Mononuclear cell (primary cell): Measurements from ENCODE around the gene TXLNG. TPM values are rescaled to one million over a fixed set of nuclear protein-coding genes. Genes with fewer than 3 reads are reported as not detected.
"Not testable (repeated sequence)": the region's sequence is repeated elsewhere in the genome, so short reads cannot be mapped to it uniquely, and the experiment has no call there.

Experiments
- H3K27me3 ChIP-seq: 2 replicates; pipeline ENCODE4 v1.6.0; 2011; ENCODE audit warnings: low read length, control low read depth; ENCODE audit not compliant: insufficient read depth
- H3K4me1 ChIP-seq: 2 replicates; pipeline ENCODE4 v1.5.1; 2011; ENCODE audit warnings: mild to moderate bottlenecking, low read length, control low read depth; ENCODE audit not compliant: insufficient read depth
- H3K4me3 ChIP-seq: 2 replicates; pipeline ENCODE4 v1.5.1; 2011; ENCODE audit warnings: mild to moderate bottlenecking, low read length, moderate library complexity
- H3K9me3 ChIP-seq: 2 replicates; pipeline ENCODE4 v1.5.1; 2011; ENCODE audit warnings: low read depth, mild to moderate bottlenecking, control low read depth, low read length
- total RNA-seq: library from RNA; depleted of rRNA; stranded (reverse); fragments of >200 nt; gene quantifications from one replicate; pipeline ENCODE4 v1.2.3, GENCODE V29; 2012

The TXLNG gene
- 17.9 TPM for total RNA-seq

DNA sequence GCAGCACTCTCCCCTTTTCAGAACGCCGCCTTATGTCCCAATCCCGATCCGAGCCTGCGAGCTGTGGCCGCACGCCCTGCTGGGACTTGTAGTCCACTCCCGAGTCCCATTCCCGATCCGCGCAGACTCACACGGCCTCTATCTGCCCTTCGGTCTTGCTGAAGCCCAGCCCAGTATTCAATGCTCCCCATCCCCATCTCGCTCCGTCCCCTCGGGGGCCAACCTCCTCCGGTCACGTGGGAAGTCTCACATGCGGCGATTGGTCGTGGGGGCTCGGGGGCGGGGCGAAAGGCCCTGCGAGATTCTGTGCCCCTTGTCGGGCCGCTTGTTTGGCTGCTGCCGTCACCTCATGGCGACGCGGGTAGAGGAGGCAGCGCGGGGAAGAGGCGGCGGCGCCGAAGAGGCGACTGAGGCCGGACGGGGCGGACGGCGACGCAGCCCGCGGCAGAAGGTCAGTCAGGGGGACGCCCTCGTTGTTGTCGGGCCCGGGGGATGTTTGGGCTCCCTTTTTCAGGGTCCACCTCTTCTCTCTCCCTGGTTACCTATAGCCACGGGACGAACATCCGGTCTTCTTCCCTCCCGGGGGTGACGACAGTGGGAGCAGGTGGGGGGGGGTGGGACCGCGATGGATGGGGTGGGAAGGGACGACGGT is at the start of gene TXLNG:
Gene TXLNG (plus strand): TSS at position 328 of the 652 bp plus-strand sequence. CDS start 22 bp downstream, at position 350.
- Histone ChIP-seq H3K4me1 (peaks cover 17% of the 10 kb centered on the region), H3K27me3 (no peaks in the 10 kb centered on the region), H3K4me3 (peak within 1 kb of the TSS; percentile 59), H3K9me3 (no peaks in the 10 kb centered on the region)

DNA sequence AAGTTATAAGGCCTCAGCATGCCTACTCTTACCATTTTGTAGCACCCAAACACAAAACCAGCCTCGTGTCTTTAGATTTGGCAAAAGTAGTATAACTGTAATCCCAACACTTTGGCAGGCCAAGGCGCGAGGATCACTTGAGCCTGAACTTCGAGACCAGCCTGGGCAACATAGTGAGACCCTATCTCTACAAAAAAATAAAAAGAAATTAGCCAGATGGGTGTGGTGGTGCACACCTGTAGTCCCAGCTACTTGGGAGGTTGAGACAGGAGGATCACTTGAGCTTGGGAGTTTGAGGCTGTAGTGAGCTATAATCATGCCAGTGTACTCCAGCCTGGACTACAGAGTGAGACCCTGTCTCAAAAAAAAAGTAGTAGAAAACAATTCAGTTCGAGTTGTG is 49.2 kb upstream of the TXLNG start:
- Histone ChIP-seq H3K9me3 (no peaks in the 10 kb centered on the region), H3K4me1 (no peaks in the 10 kb centered on the region), H3K4me3 (no peak overlapping the region), H3K27me3 (no peaks in the 10 kb centered on the region)

DNA sequence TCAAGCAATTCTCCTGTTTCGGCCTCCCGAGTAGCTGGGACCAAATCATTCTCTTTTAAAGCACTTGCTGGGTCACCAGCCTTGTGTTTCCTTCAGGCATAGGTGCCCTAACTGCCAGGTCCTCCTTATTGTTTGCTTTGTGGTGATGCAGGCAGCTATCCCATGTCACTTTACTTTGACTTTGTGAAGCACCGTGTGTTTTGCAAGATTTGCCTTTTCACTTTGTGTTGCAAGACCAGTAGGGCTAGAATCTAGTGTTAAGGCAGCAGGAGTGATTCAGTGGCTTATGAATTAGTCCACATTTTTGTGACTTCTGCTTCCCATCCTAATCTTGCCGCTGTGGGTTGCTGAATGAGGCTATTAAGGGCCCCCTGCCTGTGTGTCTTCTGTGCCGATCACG is 46.7 kb upstream of the TXLNG start:
- no peak overlapping the region for H3K4me3 ChIP-seq
- H3K4me1 ChIP-seq, result no peaks in the 10 kb centered on the region
- no peaks in the 10 kb centered on the region for H3K27me3 ChIP-seq
- no peaks in the 10 kb centered on the region for H3K9me3 ChIP-seq

DNA sequence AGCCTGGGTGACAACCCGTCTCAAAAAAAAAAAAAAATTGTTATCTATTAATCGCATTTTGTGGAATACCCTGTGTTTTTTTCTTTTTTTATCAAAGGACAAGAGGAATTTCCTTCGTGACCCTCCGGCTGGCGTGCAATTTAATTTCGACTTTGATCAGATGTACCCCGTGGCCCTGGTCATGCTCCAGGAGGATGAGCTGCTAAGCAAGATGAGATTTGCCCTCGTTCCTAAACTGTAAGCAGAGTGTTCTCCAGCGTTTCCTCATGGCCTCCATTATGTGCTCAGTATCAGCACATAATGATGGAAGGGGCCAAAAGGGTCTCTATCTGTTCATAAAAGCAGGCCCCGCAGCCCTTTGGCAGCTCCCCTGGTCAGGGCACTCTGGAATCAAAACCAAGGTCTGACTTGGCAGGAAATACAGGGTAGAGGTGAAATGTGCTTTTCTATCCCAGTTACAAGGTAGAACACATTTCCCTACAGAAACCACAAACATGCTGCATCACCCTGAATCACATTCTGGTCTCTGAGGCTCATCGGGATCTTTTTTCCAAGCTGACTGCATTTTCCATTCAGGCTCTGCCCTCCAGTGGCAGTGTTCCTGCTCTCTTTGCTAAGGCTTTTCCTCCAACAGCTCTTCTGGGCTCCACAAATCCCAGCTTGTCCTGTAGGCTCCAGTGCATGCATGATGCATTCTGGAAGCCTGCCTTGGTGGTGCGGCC is 42.5 kb upstream of the TXLNG start:
- H3K4me3 ChIP-seq, result no peak overlapping the region
- H3K27me3 ChIP-seq, result no peaks in the 10 kb centered on the region
- H3K9me3 ChIP-seq, result no peaks in the 10 kb centered on the region
- H3K4me1 ChIP-seq, result no peaks in the 10 kb centered on the region

DNA sequence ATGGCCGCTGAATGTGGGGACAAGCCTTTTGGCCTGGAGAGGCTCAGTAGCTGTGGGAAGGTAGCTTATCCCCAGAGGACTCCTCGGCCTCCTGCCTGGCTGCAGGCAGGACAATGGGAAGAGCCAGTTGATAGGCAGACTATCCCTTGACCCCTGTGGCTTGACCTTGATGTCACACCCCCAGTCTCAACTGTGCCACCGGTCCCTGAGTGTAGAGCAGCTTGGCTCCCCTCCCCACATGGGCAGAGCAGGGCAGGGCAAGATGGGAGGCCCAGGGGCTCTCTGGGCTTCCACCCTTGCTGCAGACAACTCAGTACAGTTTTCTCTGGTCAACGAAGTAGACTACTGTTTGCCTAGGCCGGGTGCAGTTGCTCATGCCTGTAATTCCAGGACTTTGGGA is 41.2 kb upstream of the TXLNG start:
- Histone ChIP-seq H3K27me3 (no peaks in the 10 kb centered on the region), H3K4me3 (no peak overlapping the region), H3K9me3 (no peaks in the 10 kb centered on the region), H3K4me1 (no peaks in the 10 kb centered on the region)

DNA sequence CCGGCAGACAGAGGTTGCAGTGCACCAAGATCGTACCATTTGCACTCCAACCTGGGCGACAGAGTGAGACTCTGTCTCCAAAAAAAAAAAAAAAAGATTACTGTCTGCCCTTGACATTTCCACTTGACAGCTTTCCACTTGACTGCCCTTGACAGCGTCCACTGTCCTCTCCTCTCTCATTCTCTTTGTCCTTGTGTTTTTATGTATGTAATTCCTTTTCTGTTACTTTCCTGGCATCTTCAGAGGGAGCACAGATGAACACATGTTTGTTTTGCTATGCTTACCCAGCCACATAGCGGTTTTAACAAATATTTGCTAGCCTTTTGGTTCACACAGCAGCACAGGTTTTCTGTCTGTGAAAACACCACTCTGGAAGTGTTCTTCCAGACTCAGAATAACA is 40.6 kb upstream of the TXLNG start:
- Histone ChIP-seq H3K27me3 (no peaks in the 10 kb centered on the region), H3K4me3 (no peak overlapping the region), H3K4me1 (no peaks in the 10 kb centered on the region), H3K9me3 (no peaks in the 10 kb centered on the region)

DNA sequence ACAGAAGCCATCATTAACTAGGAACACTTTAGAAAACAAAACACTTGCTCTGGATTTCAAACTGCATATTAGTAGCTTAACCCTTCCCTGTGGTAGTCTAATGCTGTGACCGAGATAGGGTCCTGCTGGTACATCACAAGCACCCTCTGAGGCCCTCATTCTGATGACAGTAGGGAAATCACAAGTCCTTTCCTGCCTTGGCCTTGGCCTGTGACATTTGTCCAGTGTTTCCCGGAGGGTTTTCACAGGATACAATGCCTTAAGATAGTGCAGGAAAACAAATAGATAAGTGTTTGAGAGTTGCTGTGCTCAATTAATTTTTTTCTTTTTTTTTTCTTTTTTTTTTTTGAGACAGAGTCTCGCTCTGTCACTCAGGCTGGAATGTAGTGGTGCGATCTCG is 37.8 kb upstream of the TXLNG start:
- Histone ChIP-seq H3K4me1 (no peaks in the 10 kb centered on the region), H3K4me3 (no peak overlapping the region)

DNA sequence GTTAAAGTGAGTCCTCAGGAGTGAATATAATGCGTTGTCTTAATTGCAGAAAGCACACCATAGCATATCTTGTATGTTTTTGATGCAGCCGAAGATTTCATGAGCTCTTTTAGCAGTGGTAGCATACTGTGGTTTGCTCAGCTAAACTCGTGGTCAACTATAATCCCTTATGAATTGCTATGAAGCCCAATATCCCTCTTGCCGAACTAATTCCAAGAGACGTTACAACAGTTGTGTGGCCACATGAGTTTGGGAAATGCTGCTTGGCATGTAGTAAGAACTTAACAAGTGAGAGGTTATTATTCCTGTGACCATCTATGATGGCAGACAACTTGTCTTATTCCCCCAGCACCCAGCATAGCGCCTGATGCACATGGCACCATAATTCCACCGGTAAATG is 36.1 kb upstream of the TXLNG start:
- Histone ChIP-seq H3K9me3 (no peaks in the 10 kb centered on the region), H3K27me3 (no peaks in the 10 kb centered on the region)

More for the DNA sequence above, 37.8 kb upstream of the TXLNG start:
- H3K9me3 ChIP-seq, result no peaks in the 10 kb centered on the region
- no peaks in the 10 kb centered on the region for H3K27me3 ChIP-seq

DNA sequence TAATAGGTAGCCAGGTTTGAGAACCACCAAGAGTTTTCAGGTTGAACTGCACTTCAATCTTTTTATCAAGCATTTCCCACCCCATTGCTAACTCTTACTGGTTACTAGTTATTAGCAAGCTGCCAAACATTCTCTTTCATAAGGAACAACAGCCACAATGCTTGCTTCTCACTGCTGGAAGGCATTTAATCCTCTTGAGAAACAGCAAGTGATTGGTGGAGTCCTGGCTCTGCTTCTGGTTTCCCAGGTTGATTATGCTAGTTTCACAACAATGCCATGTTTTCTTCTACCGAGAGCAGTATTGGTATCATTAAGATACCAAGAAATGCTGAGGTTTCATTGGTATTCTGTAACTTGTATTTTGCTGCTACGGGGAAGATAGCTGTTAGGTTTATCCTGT is 32.2 kb upstream of the TXLNG start:
- no peaks in the 10 kb centered on the region for H3K9me3 ChIP-seq
- no peak overlapping the region for H3K4me3 ChIP-seq
- no peaks in the 10 kb centered on the region for H3K4me1 ChIP-seq
- no peaks in the 10 kb centered on the region for H3K27me3 ChIP-seq

More for the DNA sequence above, 36.1 kb upstream of the TXLNG start:
- H3K4me3 ChIP-seq, result no peak overlapping the region
- no peaks in the 10 kb centered on the region for H3K4me1 ChIP-seq

DNA sequence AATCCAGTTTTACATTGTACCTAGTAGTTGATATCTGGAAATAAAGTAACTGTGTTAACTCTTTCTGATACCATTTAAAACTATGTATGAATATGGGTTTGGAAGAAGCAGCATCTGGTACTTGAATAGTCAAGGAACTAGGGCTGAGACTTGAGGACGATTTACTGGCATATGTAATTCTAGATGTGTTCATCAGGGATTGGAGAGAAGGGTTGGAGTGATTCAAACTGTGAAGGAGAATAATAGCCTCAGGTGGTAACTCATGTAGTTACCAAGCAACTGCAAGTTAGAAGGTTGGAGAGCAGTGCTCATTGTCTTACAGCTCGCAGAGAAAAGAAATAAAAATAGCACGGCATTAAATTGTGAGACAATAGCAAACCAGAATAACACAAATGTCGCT is 29.5 kb upstream of the TXLNG start:
- H3K4me1 ChIP-seq, result no peaks in the 10 kb centered on the region
- H3K4me3 ChIP-seq, result no peak overlapping the region
- no peaks in the 10 kb centered on the region for H3K9me3 ChIP-seq
- H3K27me3 ChIP-seq, result no peaks in the 10 kb centered on the region

DNA sequence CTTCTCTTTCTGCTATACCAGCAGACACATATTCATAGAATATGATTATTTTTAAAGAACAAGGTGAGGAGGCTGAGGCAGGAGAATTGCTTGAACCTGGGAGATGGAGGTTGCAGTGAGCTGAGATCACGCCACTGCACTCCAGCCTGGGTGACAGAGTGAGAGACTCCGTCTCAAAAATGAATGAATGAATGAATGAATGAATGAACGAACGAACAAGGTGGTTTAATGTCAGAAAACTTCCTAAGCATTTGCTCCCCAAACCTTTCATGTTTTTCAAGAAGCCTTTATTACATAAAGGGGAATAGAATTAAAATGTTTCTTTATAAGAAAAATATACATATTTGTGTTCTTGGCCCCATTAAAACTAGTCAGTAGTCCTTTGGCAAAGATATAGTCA is 24.8 kb upstream of the TXLNG start:
- H3K27me3 ChIP-seq, H3K9me3 ChIP-seq, H3K4me1 ChIP-seq, H3K4me3 ChIP-seq: not testable (repeated sequence)

DNA sequence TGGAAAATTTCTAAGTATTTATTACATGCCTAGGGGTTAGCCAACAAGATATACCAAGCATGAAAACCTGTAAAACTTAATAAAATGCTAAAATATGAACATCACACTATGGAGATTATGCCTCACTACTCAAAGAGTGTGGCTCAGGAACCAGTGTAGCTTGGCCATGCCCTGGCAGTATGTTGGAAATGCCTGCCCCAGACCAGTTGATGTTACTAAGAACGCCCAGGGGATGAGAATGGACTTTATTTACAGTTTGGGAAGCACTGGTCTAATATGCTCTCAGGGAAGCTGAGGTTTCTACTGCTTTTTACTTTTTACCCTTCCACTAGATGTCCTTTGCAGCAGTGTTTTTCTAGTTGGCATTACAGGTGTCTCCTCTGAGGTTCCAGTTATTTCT is 23.7 kb upstream of the TXLNG start:
- no peaks in the 10 kb centered on the region for H3K9me3 ChIP-seq
- no peaks in the 10 kb centered on the region for H3K27me3 ChIP-seq
- no peak overlapping the region for H3K4me3 ChIP-seq
- no peaks in the 10 kb centered on the region for H3K4me1 ChIP-seq

DNA sequence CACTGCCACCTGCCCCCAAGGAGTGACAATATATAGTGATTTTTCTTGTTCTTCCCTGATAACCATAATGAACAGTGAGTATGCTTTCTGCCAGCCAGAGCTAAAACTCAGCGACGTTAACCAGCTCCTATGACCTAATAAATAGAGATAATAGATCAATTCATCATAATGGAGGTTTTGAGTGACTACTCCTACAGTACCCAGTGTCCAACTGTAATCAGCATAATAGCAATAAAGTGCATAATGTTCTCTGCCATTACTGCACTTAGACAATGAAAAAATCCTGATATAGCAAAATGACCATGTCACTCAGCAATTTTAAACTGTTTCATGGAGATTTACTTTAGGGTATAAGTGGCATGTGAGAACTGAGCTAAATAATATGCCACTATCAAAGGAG is 20.7 kb upstream of the TXLNG start:
- H3K27me3 ChIP-seq, result no peaks in the 10 kb centered on the region
- H3K4me1 ChIP-seq, result no peaks in the 10 kb centered on the region
- no peak overlapping the region for H3K4me3 ChIP-seq
- no peaks in the 10 kb centered on the region for H3K9me3 ChIP-seq

DNA sequence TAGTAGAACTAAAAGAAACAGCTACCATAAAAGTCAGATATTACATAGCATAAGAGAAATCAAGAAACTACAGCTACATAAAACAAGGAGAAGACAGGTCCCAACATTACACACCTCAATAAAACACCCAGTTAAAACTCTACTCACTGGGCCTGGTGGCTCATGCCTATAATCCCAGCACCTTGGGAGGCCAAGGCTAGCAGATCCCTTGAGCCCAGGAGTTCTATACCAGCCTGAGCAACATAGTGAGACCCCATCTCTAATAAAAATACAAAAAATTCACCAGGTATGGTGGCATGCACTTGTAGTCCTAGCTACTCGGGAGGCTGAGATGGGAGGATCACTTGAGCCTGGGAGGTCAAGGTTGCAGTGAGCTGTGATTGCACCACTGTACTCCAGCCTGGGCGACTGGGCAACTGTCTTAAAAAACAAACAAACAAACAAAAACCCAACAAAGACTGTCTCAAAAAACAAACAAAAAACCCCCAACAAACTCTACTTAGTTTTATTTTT is 15.2 kb upstream of the TXLNG start:
- Histone ChIP-seq H3K27me3 (no peaks in the 10 kb centered on the region), H3K4me1 (no peaks in the 10 kb centered on the region), H3K4me3 (no peak overlapping the region), H3K9me3 (no peaks in the 10 kb centered on the region)

DNA sequence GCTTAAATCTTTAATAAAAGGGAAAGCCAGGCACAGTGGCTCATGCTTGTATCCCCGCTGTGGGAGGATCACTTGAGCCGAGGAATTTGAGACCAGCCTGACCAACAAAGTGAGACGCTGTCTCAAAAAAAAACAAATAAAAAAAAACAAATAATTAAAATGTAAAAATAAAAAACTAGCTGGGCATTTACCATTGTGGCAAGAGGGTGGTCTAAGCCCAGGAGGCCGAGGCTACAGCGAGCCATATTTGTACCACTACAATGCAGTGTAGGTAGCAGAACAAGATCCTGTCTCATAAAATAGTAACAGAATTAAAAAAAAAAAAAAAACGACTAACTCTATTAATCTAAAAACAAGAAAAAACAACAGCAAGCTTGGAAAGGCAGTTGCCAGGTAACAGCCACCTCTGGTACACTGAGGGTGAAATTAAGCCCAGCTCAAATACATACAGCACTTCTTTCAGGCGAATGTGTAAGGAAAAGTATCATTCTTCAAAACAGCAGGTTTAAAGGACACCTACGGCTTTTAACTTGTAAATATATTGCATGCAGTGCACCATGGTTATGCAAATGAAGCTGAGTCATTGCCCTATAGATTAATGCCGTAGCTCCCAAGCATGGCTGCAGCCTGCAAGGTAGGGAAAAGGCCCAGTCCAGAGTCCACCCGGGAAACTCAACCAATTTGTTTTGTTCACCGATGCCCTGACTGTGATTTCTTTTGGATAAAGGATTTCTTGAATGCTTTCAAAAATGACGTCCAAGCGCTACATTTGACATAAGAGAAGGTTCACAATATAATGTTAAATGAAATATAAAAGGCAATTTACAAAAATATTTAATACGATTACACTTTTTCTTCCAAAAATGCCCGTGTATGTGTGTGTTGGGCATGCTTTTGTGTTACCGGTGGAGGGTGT is 14.5 kb upstream of the TXLNG start:
- Histone ChIP-seq H3K4me3 (no peak overlapping the region), H3K4me1 (no peaks in the 10 kb centered on the region), H3K9me3 (no peaks in the 10 kb centered on the region), H3K27me3 (no peaks in the 10 kb centered on the region)
